Stimulated activated CD8-positive, alpha-beta memory T cell treated with anti-CD3 and anti-CD28 coated beads, Interleukin-4, amount 100 ng/mL, for 24 hours (primary cell): ENCODE measurements around the gene PLET1.

Experiments
- DNase-seq: peaks from one replicate; pipeline ENCODE4 v3.0.0-alpha.2; 2020; ENCODE audit warnings: low read depth

The PLET1 gene

GRCh38 chr11:112260490-112260889 lies at the start of gene PLET1:
PLET1 (minus strand) TSS chr11:112260860; CDS start chr11:112260589, 271 bp downstream.
- DNase-seq: no peak

- DNase-seq: no peak
These were observed 49.8 kb upstream of the PLET1 start for GRCh38 chr11:112310419-112310818.

- DNase-seq: no peak
These were observed 48.0 kb upstream of the PLET1 start for GRCh38 chr11:112308651-112309050.

- no peak for DNase-seq
These were observed 47.0 kb upstream of the PLET1 start for GRCh38 chr11:112307616-112308015.

GRCh38 chr11:112306230-112306629 lies 45.6 kb upstream of the PLET1 start:
- DNase-seq: no peak

GRCh38 chr11:112304914-112305313 lies 44.3 kb upstream of the PLET1 start:
- DNase-seq: no peak

GRCh38 chr11:112303616-112304015 lies 43.0 kb upstream of the PLET1 start:
- DNase-seq: no peak

GRCh38 chr11:112302226-112302868 lies 41.7 kb upstream of the PLET1 start:
- DNase-seq: no peak

GRCh38 chr11:112300094-112300786 lies 39.6 kb upstream of the PLET1 start:
- no peak for DNase-seq

GRCh38 chr11:112298535-112298934 lies 37.9 kb upstream of the PLET1 start:
- no peak for DNase-seq

- no peak for DNase-seq
These were observed 36.7 kb upstream of the PLET1 start for GRCh38 chr11:112297248-112297866.

GRCh38 chr11:112296044-112296443 lies 35.4 kb upstream of the PLET1 start:
- no peak for DNase-seq

- no peak for DNase-seq
These were observed 34.2 kb upstream of the PLET1 start for GRCh38 chr11:112294688-112295340.

- DNase-seq: no peak
These were observed 33.0 kb upstream of the PLET1 start for GRCh38 chr11:112293614-112294013.

GRCh38 chr11:112292785-112293407 lies 32.2 kb upstream of the PLET1 start:
- no peak for DNase-seq

- no peak for DNase-seq
These were observed 31.5 kb upstream of the PLET1 start for GRCh38 chr11:112292188-112292587.

- no peak for DNase-seq
These were observed 30.5 kb upstream of the PLET1 start for GRCh38 chr11:112291191-112291590.

GRCh38 chr11:112290493-112290850 lies 29.8 kb upstream of the PLET1 start:
- DNase-seq: no peak

GRCh38 chr11:112289588-112290492 lies 29.2 kb upstream of the PLET1 start:
- peak; percentile 78 for DNase-seq

- no peak for DNase-seq
These were observed 27.4 kb upstream of the PLET1 start for GRCh38 chr11:112288021-112288420.

- DNase-seq: no peak
These were observed 25.2 kb upstream of the PLET1 start for GRCh38 chr11:112285841-112286311.
